HG03103 (cell line): ENCODE results near the gene HEPACAM.
A peak's percentile ranks its signal among the peaks of the same experiment; 100 is the strongest.

Experiments used
- ATAC-seq: cut with Tn5 transposase; IDR thresholded peaks from one replicate; pipeline ENCODE4 v1.9.1; 2021; ENCODE audit warnings: low read depth; ENCODE audit not compliant: unreplicated experiment

The HEPACAM gene

GRCh38 chr11:124887667-124888013 lies 48.2 kb downstream of the HEPACAM start:
- ATAC-seq: no peak

- ATAC-seq: no peak
Measured at GRCh38 chr11:124886978-124887666, 48.7 kb downstream of the HEPACAM start.

DNA sequence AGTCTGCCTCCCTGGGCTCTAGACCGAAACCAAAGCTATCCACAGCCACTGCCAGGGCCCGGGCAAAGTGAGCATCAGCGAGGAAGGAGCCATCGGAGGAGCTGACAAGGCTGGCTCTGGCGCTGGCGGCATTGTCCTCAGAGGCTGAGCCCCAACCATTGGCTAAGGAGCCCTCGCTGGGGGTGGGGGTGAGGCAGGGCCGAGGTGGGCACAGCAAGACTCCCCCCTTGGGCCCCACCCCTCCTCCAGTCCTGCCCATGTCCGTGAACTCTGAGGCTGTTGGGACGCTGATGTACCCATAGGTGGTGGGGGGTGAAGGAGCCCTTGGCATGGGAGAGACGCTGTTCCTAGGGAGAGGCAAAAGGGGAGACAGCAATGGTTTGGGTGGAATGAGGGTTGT lies 49.4 kb downstream of the HEPACAM start:
- no peak for ATAC-seq

- no peak for ATAC-seq
Measured at GRCh38 chr11:124884869-124885479, 50.9 kb downstream of the HEPACAM start.

GRCh38 chr11:124884340-124884739 lies 51.5 kb downstream of the HEPACAM start:
- no peak for ATAC-seq

- no peak for ATAC-seq
Measured at GRCh38 chr11:124882339-124883071, 53.3 kb downstream of the HEPACAM start.

GRCh38 chr11:124880958-124881357 lies 54.9 kb downstream of the HEPACAM start:
- no peak for ATAC-seq

- ATAC-seq: no peak
Measured at GRCh38 chr11:124880290-124880611, 55.6 kb downstream of the HEPACAM start.

- no peak for ATAC-seq
Measured at GRCh38 chr11:124879493-124880289, 56.2 kb downstream of the HEPACAM start.

DNA sequence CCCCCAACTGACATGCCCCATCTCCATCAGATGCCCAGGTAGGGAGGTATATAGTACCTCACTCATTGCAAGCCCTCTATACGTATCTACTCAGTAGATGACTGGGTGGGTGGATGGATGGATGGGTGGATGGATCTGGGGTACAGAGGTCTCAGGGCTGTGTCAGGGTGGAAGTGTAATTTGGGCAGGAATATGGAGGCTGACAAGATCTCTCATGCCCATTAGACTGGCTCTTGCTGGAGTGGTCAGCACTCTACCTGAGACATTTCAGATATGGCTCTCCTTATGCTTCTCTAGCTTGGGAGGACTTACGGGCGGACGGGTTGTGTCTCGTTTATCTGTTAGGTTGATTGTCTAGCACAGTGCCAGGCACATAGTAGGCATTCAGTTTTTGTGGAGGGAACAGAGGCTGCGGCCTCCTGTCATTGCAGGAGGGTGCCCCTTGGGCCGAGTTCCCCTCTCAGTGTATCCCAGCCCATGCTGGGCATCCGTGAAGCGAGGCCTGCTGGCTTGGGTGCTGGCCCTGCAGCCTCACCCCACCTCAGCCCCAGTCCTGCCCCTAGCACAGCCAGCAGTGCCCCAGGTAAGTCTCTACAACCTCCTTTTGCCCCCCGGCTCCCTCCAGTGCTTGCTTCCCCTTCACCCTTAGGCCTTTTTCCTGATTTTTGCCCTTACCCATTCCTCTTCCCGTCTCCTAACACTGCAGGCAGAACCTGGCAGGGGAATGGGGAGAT lies 56.9 kb downstream of the HEPACAM start:
- ATAC-seq: no peak

GRCh38 chr11:124877910-124878758 lies 57.7 kb downstream of the HEPACAM start:
- ATAC-seq: no peak

- ATAC-seq: no peak
Measured at GRCh38 chr11:124877631-124877909, 58.3 kb downstream of the HEPACAM start.

- no peak for ATAC-seq
Measured at GRCh38 chr11:124876818-124877630, 58.8 kb downstream of the HEPACAM start.

- ATAC-seq: peak; percentile 92
Measured at GRCh38 chr11:124875943-124876817, 59.7 kb downstream of the HEPACAM start.

- no peak for ATAC-seq
Measured at GRCh38 chr11:124875401-124875800, 60.4 kb downstream of the HEPACAM start.

DNA sequence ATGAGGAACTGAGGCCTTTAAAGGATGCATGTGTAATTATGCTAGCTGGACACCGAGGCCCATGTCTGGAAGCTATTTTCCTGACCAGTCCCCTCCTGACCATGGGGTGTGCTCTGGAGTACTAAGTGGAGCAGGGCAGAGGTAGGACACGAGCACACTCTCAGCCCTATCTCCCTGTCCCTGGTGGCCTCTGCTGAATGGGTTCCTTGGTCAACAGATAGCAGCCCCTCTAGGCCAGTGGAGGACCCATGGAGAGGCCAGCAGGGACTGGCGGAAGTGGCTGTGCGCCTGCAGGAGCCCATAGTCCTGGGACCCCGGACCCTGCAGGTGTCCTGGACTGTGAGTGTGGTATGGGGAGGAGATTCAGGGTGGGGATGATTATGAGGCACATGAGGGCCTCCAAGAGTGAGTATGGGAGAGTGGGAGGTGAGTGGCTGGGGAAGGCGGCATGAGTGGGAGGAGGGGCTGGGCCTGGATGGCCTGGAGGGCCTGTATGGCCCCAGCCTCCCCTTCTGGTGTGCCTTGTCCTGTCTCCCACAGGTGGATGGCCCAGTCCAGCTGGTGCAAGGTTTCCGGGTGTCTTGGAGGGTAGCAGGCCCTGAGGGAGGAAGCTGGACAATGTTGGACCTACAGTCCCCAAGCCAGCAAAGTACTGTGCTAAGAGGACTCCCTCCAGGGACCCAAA lies 61.1 kb downstream of the HEPACAM start:
- no peak for ATAC-seq

DNA sequence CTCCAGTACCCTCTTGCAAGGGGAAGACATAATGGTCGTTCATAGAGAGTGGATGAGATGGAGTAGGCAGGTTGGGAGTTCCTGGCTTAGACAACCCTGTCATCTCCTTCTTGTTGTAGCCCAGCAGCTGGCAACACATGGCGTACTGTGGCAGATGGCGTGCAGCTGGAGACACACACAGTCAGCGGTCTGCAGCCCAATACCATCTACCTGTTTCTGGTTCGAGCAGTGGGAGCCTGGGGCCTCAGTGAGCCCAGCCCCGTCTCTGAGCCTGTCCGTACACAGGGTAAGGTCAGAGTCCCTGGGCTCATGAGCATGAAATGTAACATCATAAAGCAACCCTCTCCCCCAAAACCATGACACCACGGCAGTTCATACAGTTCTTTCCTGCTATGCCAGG lies 61.9 kb downstream of the HEPACAM start:
- ATAC-seq: no peak

DNA sequence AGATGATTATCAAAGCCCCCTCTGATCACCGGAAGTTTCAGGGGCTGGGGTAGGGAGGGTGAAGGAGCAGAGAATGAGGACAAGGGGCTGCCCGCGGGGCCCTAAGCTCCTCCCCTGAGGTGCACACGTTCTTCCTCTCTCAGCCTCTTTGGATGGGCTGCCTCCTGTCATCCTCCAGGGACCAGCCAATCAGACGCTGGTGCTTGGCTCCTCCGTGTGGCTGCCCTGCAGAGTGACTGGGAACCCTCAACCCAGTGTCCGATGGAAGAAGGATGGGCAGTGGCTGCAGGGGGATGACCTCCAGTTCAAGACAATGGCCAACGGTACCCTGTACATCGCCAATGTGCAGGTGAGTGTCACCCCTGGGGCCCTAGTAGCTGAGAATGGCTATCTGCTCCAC lies 63.1 kb downstream of the HEPACAM start:
- no peak for ATAC-seq
